ENCODE results near the gene DPH3.

DNA sequence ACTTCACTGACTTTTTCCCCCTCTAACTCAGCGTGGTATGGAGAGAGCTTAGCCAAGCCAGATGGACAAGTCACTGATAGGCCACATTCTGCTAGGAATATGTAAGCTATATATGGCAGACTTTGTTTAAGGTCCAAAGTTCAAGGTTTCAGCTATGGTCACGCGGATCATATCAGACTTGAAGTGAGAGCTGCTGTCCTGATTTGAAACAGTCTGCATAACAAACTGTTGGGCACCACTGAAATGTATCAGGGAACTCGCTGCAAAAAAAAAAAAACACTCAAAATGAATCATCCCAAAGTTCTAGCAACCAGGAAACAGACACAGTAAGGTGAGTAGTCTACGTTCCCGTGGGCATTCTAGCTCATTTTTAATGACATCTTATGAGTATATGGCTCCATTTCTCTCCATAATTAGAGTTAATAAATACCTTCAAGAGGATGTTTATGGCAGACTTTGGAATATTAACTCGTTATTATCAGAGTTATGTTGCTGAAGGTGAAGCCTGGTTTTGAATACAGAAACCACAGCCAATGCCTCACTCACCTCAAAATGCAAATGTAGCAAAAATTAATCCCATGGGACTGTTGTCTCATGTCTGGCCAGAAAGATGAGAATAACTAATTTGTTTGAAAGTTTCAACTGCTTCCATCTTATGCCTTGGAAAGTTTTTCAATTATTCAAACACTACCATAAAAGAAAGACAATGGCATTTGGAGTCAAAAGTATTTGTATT, 12.3 kb downstream of the DPH3 start:
- TF ChIP-seq, protein P1, sequence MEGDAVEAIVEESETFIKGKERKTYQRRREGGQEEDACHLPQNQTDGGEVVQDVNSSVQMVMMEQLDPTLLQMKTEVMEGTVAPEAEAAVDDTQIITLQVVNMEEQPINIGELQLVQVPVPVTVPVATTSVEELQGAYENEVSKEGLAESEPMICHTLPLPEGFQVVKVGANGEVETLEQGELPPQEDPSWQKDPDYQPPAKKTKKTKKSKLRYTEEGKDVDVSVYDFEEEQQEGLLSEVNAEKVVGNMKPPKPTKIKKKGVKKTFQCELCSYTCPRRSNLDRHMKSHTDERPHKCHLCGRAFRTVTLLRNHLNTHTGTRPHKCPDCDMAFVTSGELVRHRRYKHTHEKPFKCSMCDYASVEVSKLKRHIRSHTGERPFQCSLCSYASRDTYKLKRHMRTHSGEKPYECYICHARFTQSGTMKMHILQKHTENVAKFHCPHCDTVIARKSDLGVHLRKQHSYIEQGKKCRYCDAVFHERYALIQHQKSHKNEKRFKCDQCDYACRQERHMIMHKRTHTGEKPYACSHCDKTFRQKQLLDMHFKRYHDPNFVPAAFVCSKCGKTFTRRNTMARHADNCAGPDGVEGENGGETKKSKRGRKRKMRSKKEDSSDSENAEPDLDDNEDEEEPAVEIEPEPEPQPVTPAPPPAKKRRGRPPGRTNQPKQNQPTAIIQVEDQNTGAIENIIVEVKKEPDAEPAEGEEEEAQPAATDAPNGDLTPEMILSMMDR (IDR thresholded peaks at IDR 0.05; ENCODE audit: insufficient read depth, low read depth, low read length): no peak
- TF ChIP-seq EZH2 (IDR thresholded peaks at IDR 0.05; ENCODE audit: insufficient read depth, low read length): no peak
